Skeletal muscle cell (primary cell): ENCODE data around the gene GTF2A2.
"Not testable (repeated sequence)": the region's sequence is repeated elsewhere in the genome, so short reads cannot be mapped to it uniquely, and the experiment has no call there.

ENCODE experiments used
- DNase-seq: peaks from one replicate; pipeline ENCODE4 v3.0.0-alpha.2; 2010; ENCODE audit warnings: low read depth
- H3K4me3 ChIP-seq: 2 replicates; pipeline ENCODE4 v1.5.1; 2011; ENCODE audit warnings: low read depth, mild to moderate bottlenecking, control low read depth, low read length, moderate library complexity

GTF2A2 gene

GRCh38 chr15:59678172-59678571 is 20.9 kb upstream of the GTF2A2 start:
- no peak for DNase-seq
- no peak overlapping the region for H3K4me3 ChIP-seq

- no peak overlapping the region for H3K4me3 ChIP-seq
- no peak for DNase-seq
Observed at GRCh38 chr15:59676565-59676964, 19.2 kb upstream of the GTF2A2 start.

GRCh38 chr15:59674361-59674877 is 17.1 kb upstream of the GTF2A2 start:
- DNase-seq = no peak
- no peak overlapping the region for H3K4me3 ChIP-seq

- no peak for DNase-seq
Observed at GRCh38 chr15:59668556-59668955, 11.2 kb upstream of the GTF2A2 start.

GRCh38 chr15:59662260-59662659 is 4.9 kb upstream of the GTF2A2 start:
- peak; percentile 41 for DNase-seq
- no peak overlapping the region for H3K4me3 ChIP-seq

More at GRCh38 chr15:59668556-59668955, 11.2 kb upstream of the GTF2A2 start:
- no peak overlapping the region for H3K4me3 ChIP-seq

- no peak for DNase-seq
- H3K4me3 ChIP-seq = no peak overlapping the region
Observed at GRCh38 chr15:59659366-59659765, 2.1 kb upstream of the GTF2A2 start.

GRCh38 chr15:59657635-59658125 is 365 bp upstream of the GTF2A2 start:
- H3K4me3 ChIP-seq = peak overlapping the region; percentile 83
- no peak for DNase-seq

GRCh38 chr15:59654046-59654445 is 3.3 kb downstream of the GTF2A2 start:
- no peak for DNase-seq

GRCh38 chr15:59649603-59650002 is 7.7 kb downstream of the GTF2A2 start:
- DNase-seq = no peak
- H3K4me3 ChIP-seq = no peak overlapping the region

More at GRCh38 chr15:59654046-59654445, 3.3 kb downstream of the GTF2A2 start:
- no peak overlapping the region for H3K4me3 ChIP-seq

GRCh38 chr15:59647085-59647484 is 10.2 kb downstream of the GTF2A2 start:
- no peak overlapping the region for H3K4me3 ChIP-seq
- no peak for DNase-seq

- no peak overlapping the region for H3K4me3 ChIP-seq
- no peak for DNase-seq
Observed at GRCh38 chr15:59646277-59646676, 11.0 kb downstream of the GTF2A2 start.

- not testable (repeated sequence) for DNase-seq, H3K4me3 ChIP-seq
Observed at GRCh38 chr15:59645812-59646211, 11.5 kb downstream of the GTF2A2 start.

- DNase-seq = no peak
- no peak overlapping the region for H3K4me3 ChIP-seq
Observed at GRCh38 chr15:59644756-59645155, 12.6 kb downstream of the GTF2A2 start.

- DNase-seq = no peak
- H3K4me3 ChIP-seq = no peak overlapping the region
Observed at GRCh38 chr15:59642351-59642750, 15.0 kb downstream of the GTF2A2 start.

- not testable (repeated sequence) for DNase-seq, H3K4me3 ChIP-seq
Observed at GRCh38 chr15:59637507-59637906, 19.8 kb downstream of the GTF2A2 start.

GRCh38 chr15:59636184-59636583 is 21.1 kb downstream of the GTF2A2 start:
- no peak overlapping the region for H3K4me3 ChIP-seq
- DNase-seq = no peak

GRCh38 chr15:59632714-59633113 is 24.6 kb downstream of the GTF2A2 start:
- no peak overlapping the region for H3K4me3 ChIP-seq
- no peak for DNase-seq

GRCh38 chr15:59622289-59622688 is 35.0 kb downstream of the GTF2A2 start:
- peak; percentile 15 for DNase-seq
- no peak overlapping the region for H3K4me3 ChIP-seq

- no peak overlapping the region for H3K4me3 ChIP-seq
- no peak for DNase-seq
Observed at GRCh38 chr15:59618406-59618805, 38.9 kb downstream of the GTF2A2 start.

- H3K4me3 ChIP-seq = no peak overlapping the region
- DNase-seq = no peak
Observed at GRCh38 chr15:59616379-59616778, 40.9 kb downstream of the GTF2A2 start.

GRCh38 chr15:59615661-59616060 is 41.7 kb downstream of the GTF2A2 start:
- H3K4me3 ChIP-seq = no peak overlapping the region
- no peak for DNase-seq

- H3K4me3 ChIP-seq = no peak overlapping the region
- DNase-seq = no peak
Observed at GRCh38 chr15:59614153-59614552, 43.2 kb downstream of the GTF2A2 start.
